Hematopoietic multipotent progenitor cell treated with erythropoietin and hydrocortisone succinate and interleukin-3 and kit ligand, for 17 days (in vitro differentiated cells): Measurements from ENCODE around the gene SLBP.
"Not testable (repeated sequence)": the region's sequence is repeated elsewhere in the genome, so short reads cannot be mapped to it uniquely, and the experiment has no call there.

Experiments used
- DNase-seq: peaks from one replicate; pipeline ENCODE4 v3.0.0-alpha.2; 2015; ENCODE audit warnings: low spot score

The SLBP gene

GRCh38 chr4:1675802-1676137 is 36.3 kb downstream of the SLBP start:
- no peak for DNase-seq

- DNase-seq: no peak
Observed at GRCh38 chr4:1675136-1675801, 36.9 kb downstream of the SLBP start.

GRCh38 chr4:1674682-1675081 is 37.4 kb downstream of the SLBP start:
- no peak for DNase-seq

- no peak for DNase-seq
Observed at GRCh38 chr4:1673671-1674070, 38.4 kb downstream of the SLBP start.

DNA sequence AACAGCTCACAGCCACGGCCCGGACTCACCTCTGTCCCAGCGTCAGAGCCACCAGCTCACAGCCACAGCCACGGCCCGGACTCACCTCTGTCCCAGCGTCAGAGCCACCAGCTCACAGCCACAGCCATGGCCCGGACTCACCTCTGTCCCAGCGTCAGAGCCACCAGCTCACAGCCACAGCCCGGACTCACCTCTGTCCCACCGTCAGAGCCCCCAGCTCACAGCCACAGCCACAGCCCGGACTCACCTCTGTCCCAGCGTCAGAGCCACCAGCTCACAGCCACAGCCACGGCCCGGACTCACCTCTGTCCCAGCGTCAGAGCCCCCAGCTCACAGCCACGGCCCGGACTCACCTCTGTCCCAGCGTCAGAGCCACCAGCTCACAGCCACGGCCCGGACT is 41.1 kb downstream of the SLBP start:
- DNase-seq: not testable (repeated sequence)

DNA sequence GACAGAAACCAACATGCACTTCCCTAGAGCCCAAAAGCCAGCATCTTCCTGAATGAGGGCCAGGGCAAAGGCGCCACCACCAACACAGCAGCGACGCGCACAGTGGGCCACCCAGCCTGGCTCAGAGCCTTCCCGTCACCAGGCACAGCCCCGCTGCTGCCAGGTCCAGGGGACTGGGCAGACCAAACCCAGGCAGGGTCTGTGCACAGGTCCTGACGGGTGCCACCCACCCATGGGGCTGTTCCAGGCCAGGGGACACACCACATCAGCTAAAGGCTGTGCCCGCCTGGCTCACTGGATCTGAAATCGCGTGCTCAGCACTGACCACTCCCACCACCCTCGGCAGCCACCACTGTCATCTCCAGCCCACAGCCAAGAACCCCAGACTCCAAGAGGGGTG is 41.8 kb downstream of the SLBP start:
- no peak for DNase-seq

- DNase-seq: no peak
Observed at GRCh38 chr4:1669850-1670249, 42.3 kb downstream of the SLBP start.

- no peak for DNase-seq
Observed at GRCh38 chr4:1669270-1669669, 42.8 kb downstream of the SLBP start.

- DNase-seq: no peak
Observed at GRCh38 chr4:1668488-1668840, 43.7 kb downstream of the SLBP start.

DNA sequence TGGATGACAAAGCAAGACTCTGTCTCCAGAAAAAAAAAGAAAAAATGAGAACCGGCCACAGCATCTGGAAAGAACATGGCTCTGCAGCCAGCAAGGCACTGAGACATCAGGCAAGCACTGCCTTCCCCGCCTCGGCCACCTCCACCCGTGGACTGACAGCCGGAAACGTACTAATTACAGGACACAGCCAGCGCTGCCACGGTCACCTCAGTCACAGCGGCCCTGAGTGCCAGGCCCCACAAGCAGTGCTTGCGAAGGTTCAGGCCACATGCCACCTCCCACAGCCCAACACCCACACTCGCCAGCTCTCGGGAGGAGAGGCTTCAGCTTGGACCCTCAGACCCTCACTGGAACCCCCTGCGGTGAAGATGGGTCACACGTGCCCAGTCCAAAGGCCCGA is 44.8 kb downstream of the SLBP start:
- DNase-seq: no peak

- DNase-seq: no peak
Observed at GRCh38 chr4:1666391-1666790, 45.7 kb downstream of the SLBP start.

DNA sequence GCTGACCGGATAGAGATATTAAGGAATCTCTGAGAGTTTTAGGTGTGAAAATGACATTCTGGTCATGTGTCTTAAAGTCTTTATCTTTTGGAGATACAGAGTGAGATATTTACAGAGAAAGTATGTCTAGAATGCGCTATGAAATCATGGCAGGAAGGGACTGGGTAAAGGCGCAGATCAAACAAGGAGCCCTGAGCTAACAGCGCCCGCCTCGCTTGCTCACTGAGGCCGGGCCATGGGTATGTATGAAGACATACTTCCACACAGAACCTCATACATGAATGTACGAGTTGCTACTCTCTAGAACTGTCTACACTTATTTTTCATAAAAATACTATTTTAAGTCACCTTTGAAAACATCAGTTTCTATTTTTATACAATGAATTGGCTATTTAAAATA is 48.0 kb downstream of the SLBP start:
- no peak for DNase-seq

- DNase-seq: no peak
Observed at GRCh38 chr4:1663549-1663948, 48.6 kb downstream of the SLBP start.

- no peak for DNase-seq
Observed at GRCh38 chr4:1661695-1662094, 50.4 kb downstream of the SLBP start.

- no peak for DNase-seq
Observed at GRCh38 chr4:1660948-1661677, 51.0 kb downstream of the SLBP start.

GRCh38 chr4:1659104-1660043 is 52.7 kb downstream of the SLBP start:
- DNase-seq: no peak

- DNase-seq: no peak
Observed at GRCh38 chr4:1658581-1658980, 53.5 kb downstream of the SLBP start.

- DNase-seq: no peak
Observed at GRCh38 chr4:1658146-1658545, 54.0 kb downstream of the SLBP start.

DNA sequence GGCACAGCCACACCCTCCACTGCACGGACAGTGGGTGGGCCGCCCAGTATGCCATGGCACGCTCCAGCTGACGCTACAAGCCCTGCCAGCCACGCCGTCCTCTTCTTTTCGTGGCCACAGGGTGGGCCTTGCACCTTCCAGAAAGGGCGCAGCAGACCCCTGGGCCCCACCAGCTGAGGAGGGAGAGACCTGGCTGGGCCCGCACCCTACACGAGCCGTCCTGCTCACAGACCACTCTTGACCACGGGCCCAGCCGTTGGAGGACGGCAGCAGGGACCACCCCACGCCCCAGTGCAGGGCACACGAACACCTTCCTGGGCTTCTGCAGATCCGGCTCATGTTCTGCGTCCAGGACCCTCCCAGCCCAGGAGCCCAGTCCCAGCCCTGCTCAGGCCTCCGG is 55.1 kb downstream of the SLBP start:
- DNase-seq: no peak

DNA sequence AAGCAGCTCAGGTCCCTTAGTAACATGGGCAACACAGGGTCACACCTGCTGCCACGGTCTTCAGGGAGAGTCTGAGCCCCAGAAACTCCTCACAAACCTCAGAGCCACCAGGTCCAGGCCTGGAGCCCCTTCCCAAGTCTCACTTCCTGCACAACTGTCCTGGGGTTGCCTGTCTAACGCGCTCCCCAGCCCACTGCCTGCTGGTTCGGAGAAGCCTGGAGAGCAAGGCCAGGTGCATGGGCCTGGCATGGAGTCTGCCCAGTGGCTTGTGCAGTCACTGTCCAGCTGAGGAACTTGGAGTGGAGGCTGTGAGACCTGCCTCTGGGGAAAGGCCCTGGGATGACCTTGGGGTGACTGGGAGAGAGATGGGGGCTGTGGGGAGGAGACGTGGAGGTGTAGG is 56.0 kb downstream of the SLBP start:
- no peak for DNase-seq

DNA sequence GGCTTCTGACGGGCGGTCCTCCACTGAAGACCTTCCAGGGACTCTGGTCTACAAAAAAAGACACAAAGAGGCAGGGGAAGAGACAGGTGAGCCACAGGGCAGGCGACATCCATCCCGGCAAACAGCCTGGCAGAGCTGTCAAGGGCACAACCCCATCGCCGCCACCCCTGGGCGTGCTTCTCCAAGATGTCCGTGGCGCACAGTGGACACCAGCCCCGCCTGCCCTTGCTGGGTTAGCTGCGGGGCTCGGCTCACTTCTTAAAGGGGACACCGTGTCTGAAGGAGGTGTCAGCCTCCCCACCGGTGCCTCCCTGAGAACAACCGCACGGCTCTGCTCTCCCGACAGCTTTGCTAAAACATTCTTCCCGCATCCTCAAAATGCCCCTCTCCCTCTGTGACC is 56.4 kb downstream of the SLBP start:
- DNase-seq: no peak

- no peak for DNase-seq
Observed at GRCh38 chr4:1655081-1655480, 57.0 kb downstream of the SLBP start.
